Measurements from ENCODE around the gene AKR1B15. TPM values are rescaled to one million over a fixed set of nuclear protein-coding genes. Genes with fewer than 3 reads are reported as not detected.

The AKR1B15 gene
- total RNA-seq, 4 donors from 2014 or later: not detected

GRCh38 chr7:134509010-134509409 lies 39.9 kb upstream of the AKR1B15 start:
- no peak for DNase-seq (ENCODE audit: low spot score in 2 of 2)
- intact Hi-C loops (cut with DNase I; ENCODE audit: low total_unique reads): no loop called here
- TF ChIP-seq POLR2A (IDR thresholded peaks at IDR 0.05) (no peak), CTCF (IDR thresholded peaks at IDR 0.05) (no peak)
- H3K4me3 ChIP-seq (ENCODE audit: low read depth, poor library complexity, severe bottlenecking): no peak overlapping the region
- WGBS, 2 donors: 87 to 94% methylated on average over 1 of the region's 1 CpG

DNA sequence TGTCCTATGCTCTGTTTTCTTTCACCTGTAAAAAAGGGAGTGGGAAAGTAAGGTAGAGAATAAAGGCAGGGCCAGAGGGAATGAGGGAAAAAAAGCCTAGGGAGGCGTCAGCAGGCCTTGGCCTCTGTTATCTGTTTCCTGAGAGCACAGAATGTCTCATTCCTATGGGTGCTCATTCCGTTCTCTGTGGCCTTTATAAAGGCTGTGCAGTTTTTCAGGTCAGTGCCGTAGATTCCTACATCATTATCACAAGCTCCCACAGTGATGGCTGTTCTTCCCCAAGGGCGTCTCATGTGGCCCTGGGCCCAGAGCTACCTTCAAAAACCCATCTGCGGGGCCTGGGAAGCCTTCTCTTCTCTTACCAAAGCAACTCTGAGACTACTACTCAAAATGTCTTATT lies 38.3 kb upstream of the AKR1B15 start:
- intact Hi-C loops (cut with DNase I; ENCODE audit: low total_unique reads): loop anchor here (10.0 kb wide), 1 partner anchor 76 kb away; no protein-coding TSS in a partner anchor
- no peak overlapping the region for H3K4me3 ChIP-seq (ENCODE audit: low read depth, poor library complexity, severe bottlenecking)
- TF ChIP-seq POLR2A (IDR thresholded peaks at IDR 0.05) (no peak), CTCF (IDR thresholded peaks at IDR 0.05) (no peak)
- 68 to 70% methylated on average over 5 of the region's 5 CpGs for WGBS, 2 donors
- DNase-seq (ENCODE audit: low spot score in 2 of 2): no peak

DNA sequence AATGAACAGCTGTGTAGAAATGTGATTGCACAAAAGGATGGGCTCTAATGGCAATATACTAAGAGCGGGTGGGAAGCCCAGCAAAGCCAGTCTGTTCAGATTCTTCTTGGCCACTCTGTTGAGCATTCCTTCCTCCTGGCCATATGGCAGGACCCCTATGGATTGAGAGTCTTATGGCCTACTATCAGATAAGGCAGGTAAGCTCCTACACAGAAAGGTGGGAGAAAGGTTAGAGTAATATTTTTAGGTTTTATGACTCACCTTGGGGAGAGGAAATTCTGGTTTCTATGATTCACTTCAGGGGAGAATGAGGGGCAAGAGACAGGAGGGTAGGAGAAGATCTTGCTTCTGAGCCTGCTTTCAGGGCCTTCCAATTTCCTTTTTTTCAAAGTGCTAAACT lies 36.6 kb upstream of the AKR1B15 start:
- WGBS, 2 donors: 90 to 100% methylated on average over 1 of the region's 1 CpG
- no peak overlapping the region for H3K4me3 ChIP-seq (ENCODE audit: low read depth, poor library complexity, severe bottlenecking)
- TF ChIP-seq POLR2A (IDR thresholded peaks at IDR 0.05): no peak
- no peak for TF ChIP-seq CTCF (IDR thresholded peaks at IDR 0.05)
- intact Hi-C loops (cut with DNase I; ENCODE audit: low total_unique reads): loop anchor here (10.0 kb wide), 1 partner anchor 77 kb away; no protein-coding TSS in a partner anchor
- no peak for DNase-seq (ENCODE audit: low spot score in 2 of 2)

DNA sequence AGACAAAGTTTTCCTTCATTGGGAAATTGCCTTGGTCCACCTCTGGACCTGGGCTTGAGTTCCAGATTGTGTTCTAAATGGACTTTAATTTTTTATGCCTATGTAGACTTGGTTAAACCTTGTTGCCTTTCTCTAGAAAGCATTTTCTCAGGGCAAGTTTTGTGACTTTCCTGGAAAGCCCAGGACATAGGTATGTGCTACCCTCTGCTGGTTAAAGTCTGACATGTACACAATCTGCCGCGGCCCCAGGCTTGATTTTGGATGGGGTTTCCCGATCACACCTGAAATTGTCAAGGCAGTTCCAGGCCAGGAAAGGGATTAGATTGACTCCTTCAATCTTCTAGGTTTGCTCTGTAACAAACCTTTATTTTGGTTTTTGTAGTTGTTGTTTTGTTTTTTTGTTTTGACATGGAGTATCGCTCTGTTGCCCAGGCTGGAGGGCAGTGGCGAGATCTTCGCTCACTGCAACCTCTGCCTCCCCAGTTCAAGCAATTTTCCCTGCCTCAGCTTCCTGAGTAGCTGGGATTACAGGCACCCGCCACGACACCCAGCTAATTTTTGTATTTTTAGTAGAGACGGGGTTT lies 35.6 kb upstream of the AKR1B15 start:
- TF ChIP-seq CTCF (IDR thresholded peaks at IDR 0.05): no peak
- TF ChIP-seq POLR2A (IDR thresholded peaks at IDR 0.05): no peak
- intact Hi-C loops (cut with DNase I; ENCODE audit: low total_unique reads): loop anchor here (10.0 kb wide), 1 partner anchor 78 kb away; no protein-coding TSS in a partner anchor
- H3K4me3 ChIP-seq (ENCODE audit: low read depth, poor library complexity, severe bottlenecking): no peak overlapping the region
- DNase-seq (ENCODE audit: low spot score in 2 of 2): peak in 1 of 2 donors; percentile 85
- 41 to 58% methylated on average over 9 of the region's 9 CpGs for WGBS, 2 donors

- DNase-seq (ENCODE audit: low spot score in 2 of 2): no peak
- intact Hi-C loops (cut with DNase I; ENCODE audit: low total_unique reads): loop anchor here (10.0 kb wide), 1 partner anchor 79 kb away; no protein-coding TSS in a partner anchor
- no peak overlapping the region for H3K4me3 ChIP-seq (ENCODE audit: low read depth, poor library complexity, severe bottlenecking)
- 18 to 44% methylated on average over 1 of the region's 1 CpG for WGBS, 2 donors
- TF ChIP-seq POLR2A (IDR thresholded peaks at IDR 0.05) (no peak), CTCF (IDR thresholded peaks at IDR 0.05) (no peak)
These were observed 34.8 kb upstream of the AKR1B15 start for GRCh38 chr7:134514106-134514505.

- 0 to 1% methylated on average over 4 of the region's 4 CpGs for WGBS, 2 donors
- TF ChIP-seq POLR2A (IDR thresholded peaks at IDR 0.05) (no peak), CTCF (IDR thresholded peaks at IDR 0.05) (peak in 2 of 3 donors; percentile 42 to 62)
- DNase-seq (ENCODE audit: low spot score in 2 of 2): no peak
- no peak overlapping the region for H3K4me3 ChIP-seq (ENCODE audit: low read depth, poor library complexity, severe bottlenecking)
- intact Hi-C loops (cut with DNase I; ENCODE audit: low total_unique reads): loop anchor here (10.0 kb wide), 1 partner anchor 80 kb away; no protein-coding TSS in a partner anchor
These were observed 34.2 kb upstream of the AKR1B15 start for GRCh38 chr7:134514663-134515062.

Measured in lower leg skin (tissue), 4 donors.